GM21381 (cell line): ENCODE results near the gene RALGDS.

Experiments used
- ATAC-seq: cut with Tn5 transposase; IDR thresholded peaks from one replicate; pipeline ENCODE4 v1.9.1; 2021; ENCODE audit warnings: mild to moderate bottlenecking, moderate library complexity; ENCODE audit not compliant: unreplicated experiment

The RALGDS gene

GRCh38 chr9:133120501-133121197 lies 391 bp downstream of the RALGDS start:
- peak; percentile 19 for ATAC-seq

- ATAC-seq: no peak
Observed at GRCh38 chr9:133119846-133120500, 1.1 kb downstream of the RALGDS start.

GRCh38 chr9:133119103-133119845 lies 1.8 kb downstream of the RALGDS start:
- no peak for ATAC-seq

GRCh38 chr9:133118568-133118967 lies 2.5 kb downstream of the RALGDS start:
- ATAC-seq: no peak

- no peak for ATAC-seq
Observed at GRCh38 chr9:133118179-133118520, 2.9 kb downstream of the RALGDS start.

GRCh38 chr9:133117271-133118178 lies 3.5 kb downstream of the RALGDS start:
- ATAC-seq: no peak

- no peak for ATAC-seq
Observed at GRCh38 chr9:133116346-133117231, 4.5 kb downstream of the RALGDS start.

GRCh38 chr9:133115604-133116345 lies 5.3 kb downstream of the RALGDS start:
- ATAC-seq: peak; percentile 64

- no peak for ATAC-seq
Observed at GRCh38 chr9:133114886-133115603, 6.0 kb downstream of the RALGDS start.

GRCh38 chr9:133113949-133114885 lies 6.8 kb downstream of the RALGDS start:
- no peak for ATAC-seq

GRCh38 chr9:133113163-133113948 lies 7.7 kb downstream of the RALGDS start:
- no peak for ATAC-seq

GRCh38 chr9:133112663-133113026 lies 8.4 kb downstream of the RALGDS start:
- no peak for ATAC-seq

GRCh38 chr9:133111808-133112662 lies 9.0 kb downstream of the RALGDS start:
- ATAC-seq: no peak

- ATAC-seq: no peak
Observed at GRCh38 chr9:133109931-133110650, 10.9 kb downstream of the RALGDS start.
